BE2C (cell line): ENCODE measurements around the gene CAMTA1.
A peak's percentile ranks its signal among the peaks of the same experiment; 100 is the strongest.

ENCODE experiments used
- DNase-seq: peaks from one replicate; pipeline ENCODE4 v3.0.0-alpha.2; 2020
- H3K27me3 ChIP-seq: fragments of 250-450 bp; sonication (Bioruptor Pico); 2 replicates; pipeline ENCODE4 v1.5.1; 2020; ENCODE audit warnings: mild to moderate bottlenecking
- H3K36me3 ChIP-seq: fragments of 250-450 bp; sonication (Bioruptor Pico); 2 replicates; pipeline ENCODE4 v1.5.1; 2020; ENCODE audit warnings: mild to moderate bottlenecking
- H3K4me1 ChIP-seq: fragments of 250-450 bp; sonication (Bioruptor Pico); 2 replicates; pipeline ENCODE4 v1.5.1; 2020
- H3K4me3 ChIP-seq: 2 replicates; pipeline ENCODE4 v1.5.1; 2011; ENCODE audit warnings: low read depth, low read length
- H3K9me3 ChIP-seq: fragments of 250-450 bp; sonication (Bioruptor Pico); 2 replicates; pipeline ENCODE4 v1.5.1; 2020
- TF ChIP-seq, protein P1 (sequence below): IDR thresholded peaks from 2 replicates; pipeline ENCODE4 v1.5.1; 2012; ENCODE audit warnings: mild to moderate bottlenecking, low read depth, low read length

The CAMTA1 gene

DNA sequence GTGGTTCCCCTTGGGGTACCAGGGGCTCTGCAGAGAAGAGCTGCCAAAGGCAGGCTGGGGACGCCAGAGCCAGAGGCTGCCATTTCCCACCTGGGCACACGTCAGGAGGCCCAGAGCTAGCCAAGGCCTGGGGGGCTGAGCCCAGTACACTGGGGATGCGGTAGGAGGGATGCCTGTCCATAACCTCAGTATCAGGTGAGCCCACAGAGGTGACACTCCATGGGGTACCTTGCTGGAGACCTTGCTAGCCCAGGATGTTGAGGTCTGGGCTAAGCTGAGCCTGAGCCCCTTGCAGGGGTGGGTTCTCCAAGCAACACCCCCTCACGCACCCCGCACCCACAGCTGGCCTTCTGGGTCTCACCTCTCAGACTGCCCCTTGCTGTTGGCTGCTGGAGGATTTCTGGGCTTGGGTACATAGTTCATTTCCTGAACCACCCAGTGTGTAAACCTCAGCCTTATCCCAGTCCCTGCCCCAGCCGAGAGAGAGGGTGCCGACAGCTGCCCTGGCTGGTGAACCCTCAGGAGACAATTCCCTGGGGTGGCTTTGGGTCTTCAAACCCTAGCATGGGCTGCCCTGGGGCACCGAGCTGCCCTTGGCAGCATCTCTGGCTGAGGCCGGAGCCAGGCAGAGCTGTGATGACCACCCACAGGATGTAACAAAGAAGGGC, 893.4 kb downstream of the CAMTA1 start:
- DNase-seq: no peak
- no peak overlapping the region for H3K4me3 ChIP-seq
- TF ChIP-seq, protein P1, sequence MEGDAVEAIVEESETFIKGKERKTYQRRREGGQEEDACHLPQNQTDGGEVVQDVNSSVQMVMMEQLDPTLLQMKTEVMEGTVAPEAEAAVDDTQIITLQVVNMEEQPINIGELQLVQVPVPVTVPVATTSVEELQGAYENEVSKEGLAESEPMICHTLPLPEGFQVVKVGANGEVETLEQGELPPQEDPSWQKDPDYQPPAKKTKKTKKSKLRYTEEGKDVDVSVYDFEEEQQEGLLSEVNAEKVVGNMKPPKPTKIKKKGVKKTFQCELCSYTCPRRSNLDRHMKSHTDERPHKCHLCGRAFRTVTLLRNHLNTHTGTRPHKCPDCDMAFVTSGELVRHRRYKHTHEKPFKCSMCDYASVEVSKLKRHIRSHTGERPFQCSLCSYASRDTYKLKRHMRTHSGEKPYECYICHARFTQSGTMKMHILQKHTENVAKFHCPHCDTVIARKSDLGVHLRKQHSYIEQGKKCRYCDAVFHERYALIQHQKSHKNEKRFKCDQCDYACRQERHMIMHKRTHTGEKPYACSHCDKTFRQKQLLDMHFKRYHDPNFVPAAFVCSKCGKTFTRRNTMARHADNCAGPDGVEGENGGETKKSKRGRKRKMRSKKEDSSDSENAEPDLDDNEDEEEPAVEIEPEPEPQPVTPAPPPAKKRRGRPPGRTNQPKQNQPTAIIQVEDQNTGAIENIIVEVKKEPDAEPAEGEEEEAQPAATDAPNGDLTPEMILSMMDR: no peak
- H3K9me3 ChIP-seq: no peaks in the 10 kb centered on the region
- H3K27me3 ChIP-seq: no peaks in the 10 kb centered on the region
- no peaks in the 10 kb centered on the region for H3K4me1 ChIP-seq
- H3K36me3 ChIP-seq: no peaks in the 10 kb centered on the region

DNA sequence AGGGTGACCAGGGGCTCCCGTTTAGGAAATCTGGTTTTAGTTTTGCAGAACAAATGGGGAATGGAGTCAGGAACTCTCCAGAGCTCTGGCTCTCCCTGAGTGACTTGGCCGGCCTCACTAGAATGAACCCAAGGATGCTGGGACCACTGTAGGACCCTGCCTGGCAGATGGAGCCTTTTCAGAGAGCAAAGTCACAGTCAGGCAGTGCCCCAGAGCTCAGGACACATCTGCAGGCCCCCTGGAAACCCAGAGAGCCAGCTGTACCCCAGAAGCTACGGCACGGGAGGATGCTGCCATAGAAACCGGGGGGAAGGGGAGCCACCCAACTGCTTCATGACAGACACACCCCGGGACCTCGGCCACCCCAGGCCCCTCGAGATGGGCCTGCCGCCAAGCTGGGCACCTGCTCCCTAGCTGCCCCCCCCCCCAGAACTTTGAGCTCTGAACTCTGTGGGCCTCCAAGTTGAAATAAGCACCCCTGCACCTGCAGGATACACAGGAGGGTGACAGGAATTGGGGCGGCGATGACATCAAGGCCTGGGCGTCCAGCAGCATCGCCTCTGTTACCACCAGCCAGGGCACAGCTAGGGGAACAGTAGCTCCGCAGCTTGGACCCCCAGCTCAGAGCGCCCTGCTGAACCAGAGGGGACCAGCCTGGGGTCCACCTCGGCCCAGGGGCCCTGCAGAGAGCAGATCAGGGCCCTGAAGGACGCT, 894.1 kb downstream of the CAMTA1 start:
- no peaks in the 10 kb centered on the region for H3K9me3 ChIP-seq
- peak overlapping the region; percentile 48 for H3K4me3 ChIP-seq
- TF ChIP-seq, protein P1: no peak
- H3K4me1 ChIP-seq: no peaks in the 10 kb centered on the region
- no peak for DNase-seq
- H3K27me3 ChIP-seq: no peaks in the 10 kb centered on the region
- H3K36me3 ChIP-seq: no peaks in the 10 kb centered on the region

DNA sequence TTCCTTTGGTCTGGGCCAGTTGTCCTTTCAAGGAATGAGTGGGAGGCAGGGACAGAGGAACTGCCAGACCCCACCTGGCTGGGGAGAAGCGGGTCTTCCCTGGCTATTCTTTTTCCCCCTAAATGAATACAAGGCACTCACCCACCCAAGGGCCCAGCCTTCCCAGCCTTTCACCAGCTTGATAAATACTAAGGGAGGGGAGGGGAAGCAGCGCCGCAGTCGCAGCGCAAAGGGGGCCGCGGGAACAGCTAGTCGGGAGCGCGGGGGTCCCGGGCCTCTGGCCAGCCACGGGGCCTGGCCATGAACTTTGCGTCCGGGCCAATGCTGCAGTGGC, 894.6 kb downstream of the CAMTA1 start:
- no peaks in the 10 kb centered on the region for H3K9me3 ChIP-seq
- DNase-seq: no peak
- no peaks in the 10 kb centered on the region for H3K4me1 ChIP-seq
- H3K36me3 ChIP-seq: no peaks in the 10 kb centered on the region
- H3K27me3 ChIP-seq: no peaks in the 10 kb centered on the region
- TF ChIP-seq, protein P1: no peak
- H3K4me3 ChIP-seq: peak overlapping the region; percentile 48

DNA sequence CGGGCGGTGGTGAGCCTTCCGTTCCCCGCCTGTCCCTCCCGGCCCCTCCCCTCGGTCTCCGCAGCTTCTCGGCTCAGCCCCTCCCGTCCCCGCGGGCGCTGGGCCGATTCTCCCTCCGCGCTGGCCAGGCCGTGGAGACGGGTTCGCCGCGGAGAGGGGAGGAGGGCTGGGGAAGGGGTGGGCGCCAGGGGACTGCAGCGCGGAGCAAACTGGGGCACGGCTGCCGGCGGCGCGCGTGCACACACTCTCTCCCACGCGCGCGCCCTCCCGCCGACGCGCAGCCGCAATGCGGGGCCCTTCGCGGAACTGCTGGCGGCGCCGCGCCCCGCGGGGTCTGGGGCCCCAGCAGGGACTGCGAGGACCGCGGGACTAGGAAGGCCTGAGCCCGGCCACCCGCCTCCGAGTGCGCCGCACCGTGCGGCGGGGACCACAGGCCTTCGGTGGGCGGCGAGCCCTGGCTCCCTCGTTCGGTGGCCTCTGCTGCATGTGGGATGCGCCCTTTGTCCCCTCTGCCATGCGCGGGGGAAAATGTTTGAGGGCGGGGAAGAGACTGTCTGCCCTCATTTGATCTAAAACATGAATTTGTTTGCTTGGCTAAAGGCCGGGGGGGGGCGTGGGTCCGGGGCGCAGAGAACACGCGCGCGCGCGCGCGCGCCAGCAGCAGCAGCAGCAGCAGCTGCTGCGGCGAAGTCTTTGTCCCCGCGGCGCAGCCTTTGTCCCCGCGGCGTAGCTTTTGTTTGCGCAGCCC, 895.1 kb downstream of the CAMTA1 start:
- no peaks in the 10 kb centered on the region for H3K27me3 ChIP-seq
- no peaks in the 10 kb centered on the region for H3K36me3 ChIP-seq

DNA sequence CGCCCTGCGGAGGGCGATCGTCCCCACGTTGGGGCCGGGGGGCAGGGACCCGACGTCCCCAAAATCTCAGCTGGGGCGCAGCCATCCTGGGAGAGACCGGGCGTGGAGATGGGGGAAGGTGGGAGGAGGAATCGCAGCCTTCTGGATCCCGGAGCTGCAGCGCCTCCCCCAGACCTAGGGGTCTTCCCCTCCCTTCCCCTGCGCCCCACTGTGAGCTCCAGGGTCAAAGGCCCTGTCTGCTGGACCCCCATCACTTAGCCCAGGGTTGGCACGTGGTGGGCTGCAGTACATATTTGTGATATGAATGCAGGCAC, 895.7 kb downstream of the CAMTA1 start:
- no peaks in the 10 kb centered on the region for H3K4me1 ChIP-seq
- TF ChIP-seq, protein P1: no peak
- no peaks in the 10 kb centered on the region for H3K36me3 ChIP-seq
- H3K4me3 ChIP-seq: peak overlapping the region; percentile 48
- no peaks in the 10 kb centered on the region for H3K27me3 ChIP-seq
- no peaks in the 10 kb centered on the region for H3K9me3 ChIP-seq
- no peak for DNase-seq

More for the DNA sequence above, 895.1 kb downstream of the CAMTA1 start:
- H3K4me1 ChIP-seq: no peaks in the 10 kb centered on the region
- TF ChIP-seq, protein P1: no peak
- peak; percentile 66 for DNase-seq
- H3K9me3 ChIP-seq: no peaks in the 10 kb centered on the region
- peak overlapping the region; percentile 48 for H3K4me3 ChIP-seq

DNA sequence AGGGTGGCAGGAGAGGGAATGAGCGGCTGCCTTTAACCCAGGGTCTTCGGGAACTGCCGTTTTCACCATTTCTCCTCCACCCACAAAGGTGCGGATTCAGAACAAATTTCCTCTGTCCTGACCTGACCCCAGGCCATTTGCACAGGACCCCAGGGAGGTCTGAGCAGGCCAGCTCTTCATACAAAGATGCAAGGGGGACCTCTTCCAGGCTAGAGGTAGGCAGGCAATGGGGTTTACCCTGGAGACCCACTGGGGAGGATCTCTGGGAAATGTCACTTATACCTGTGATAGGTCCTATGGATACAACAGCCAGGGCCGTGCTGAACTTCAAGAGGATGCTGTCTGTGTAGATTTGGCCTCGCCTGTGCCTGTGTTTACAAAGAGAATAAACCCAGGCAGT, 896.1 kb downstream of the CAMTA1 start:
- H3K4me1 ChIP-seq: no peaks in the 10 kb centered on the region
- TF ChIP-seq, protein P1: no peak
- no peak for DNase-seq
- no peaks in the 10 kb centered on the region for H3K27me3 ChIP-seq
- H3K9me3 ChIP-seq: no peaks in the 10 kb centered on the region
- peak overlapping the region; percentile 48 for H3K4me3 ChIP-seq
- H3K36me3 ChIP-seq: no peaks in the 10 kb centered on the region
